ENCODE measurements around the gene KRT28.

The KRT28 gene

GRCh38 chr17:40799859-40800258, at the start of gene KRT28:
Gene KRT28 (minus strand): TSS chr17:40799959. CDS start chr17:40799893, 66 bp downstream.
- no peak for DNase-seq

- DNase-seq = no peak
Measured at GRCh38 chr17:40848583-40849235, 49.0 kb upstream of the KRT28 start.

GRCh38 chr17:40846515-40847144, 46.9 kb upstream of the KRT28 start:
- DNase-seq = no peak

GRCh38 chr17:40844671-40845107, 44.9 kb upstream of the KRT28 start:
- no peak for DNase-seq

GRCh38 chr17:40843242-40843641, 43.5 kb upstream of the KRT28 start:
- DNase-seq = no peak

GRCh38 chr17:40841246-40841645, 41.5 kb upstream of the KRT28 start:
- DNase-seq = no peak

GRCh38 chr17:40839194-40839593, 39.4 kb upstream of the KRT28 start:
- DNase-seq = no peak

GRCh38 chr17:40836020-40836419, 36.3 kb upstream of the KRT28 start:
- DNase-seq = no peak

GRCh38 chr17:40833882-40834281, 34.1 kb upstream of the KRT28 start:
- no peak for DNase-seq

GRCh38 chr17:40832840-40833239, 33.1 kb upstream of the KRT28 start:
- no peak for DNase-seq

GRCh38 chr17:40830085-40830776, 30.5 kb upstream of the KRT28 start:
- DNase-seq = no peak

- DNase-seq = no peak
Measured at GRCh38 chr17:40828454-40829044, 28.8 kb upstream of the KRT28 start.

- DNase-seq = no peak
Measured at GRCh38 chr17:40827746-40828453, 28.1 kb upstream of the KRT28 start.

GRCh38 chr17:40825599-40825998, 25.8 kb upstream of the KRT28 start:
- no peak for DNase-seq

- no peak for DNase-seq
Measured at GRCh38 chr17:40824015-40824832, 24.5 kb upstream of the KRT28 start.

- DNase-seq = no peak
Measured at GRCh38 chr17:40822132-40822812, 22.5 kb upstream of the KRT28 start, which contains the start of gene KRT10. Gene KRT10 (minus strand): TSS chr17:40822614. CDS start chr17:40822585, 29 bp downstream.

- DNase-seq = no peak
Measured at GRCh38 chr17:40821536-40821935, 21.8 kb upstream of the KRT28 start.

- no peak for DNase-seq
Measured at GRCh38 chr17:40820228-40820838, 20.6 kb upstream of the KRT28 start.

- DNase-seq = no peak
Measured at GRCh38 chr17:40819528-40820125, 19.9 kb upstream of the KRT28 start.

- DNase-seq = peak; percentile 91
Measured at GRCh38 chr17:40818733-40819527, 19.2 kb upstream of the KRT28 start.

Data from activated CD8-positive, alpha-beta memory T cell treated with anti-CD3 and anti-CD28 coated beads for 24 hours (primary cell).